GM21515 (cell line): Measurements from ENCODE around the gene ELANE.
A peak's percentile ranks its signal among the peaks of the same experiment; 100 is the strongest.

Source experiments
- ATAC-seq: cut with Tn5 transposase; IDR thresholded peaks from one replicate; pipeline ENCODE4 v1.9.1; 2021; ENCODE audit not compliant: unreplicated experiment

ELANE gene

GRCh38 chr19:861141-861755 is 9.1 kb downstream of the ELANE start:
- ATAC-seq: no peak

GRCh38 chr19:861756-862580 is 9.9 kb downstream of the ELANE start:
- ATAC-seq: no peak

GRCh38 chr19:862581-863314 is 10.6 kb downstream of the ELANE start:
- no peak for ATAC-seq

GRCh38 chr19:863315-863620 is 11.2 kb downstream of the ELANE start:
- ATAC-seq: no peak

GRCh38 chr19:866769-867300 is 14.7 kb downstream of the ELANE start:
- ATAC-seq: no peak

GRCh38 chr19:867301-867793 is 15.2 kb downstream of the ELANE start:
- no peak for ATAC-seq

- no peak for ATAC-seq
Measured at GRCh38 chr19:867855-868457, 15.9 kb downstream of the ELANE start.

- no peak for ATAC-seq
Measured at GRCh38 chr19:868458-869244, 16.5 kb downstream of the ELANE start.

GRCh38 chr19:869245-870177 is 17.4 kb downstream of the ELANE start:
- no peak for ATAC-seq

- no peak for ATAC-seq
Measured at GRCh38 chr19:870314-870713, 18.2 kb downstream of the ELANE start.

GRCh38 chr19:870963-871401 is 18.9 kb downstream of the ELANE start:
- ATAC-seq: no peak

- ATAC-seq: no peak
Measured at GRCh38 chr19:871446-872265, 19.6 kb downstream of the ELANE start.

- ATAC-seq: peak; percentile 37
Measured at GRCh38 chr19:872266-872951, 20.3 kb downstream of the ELANE start.

- no peak for ATAC-seq
Measured at GRCh38 chr19:873084-873483, 21.0 kb downstream of the ELANE start.

- ATAC-seq: no peak
Measured at GRCh38 chr19:873561-874041, 21.5 kb downstream of the ELANE start.

- no peak for ATAC-seq
Measured at GRCh38 chr19:875265-875879, 23.3 kb downstream of the ELANE start.

- ATAC-seq: no peak
Measured at GRCh38 chr19:876089-876488, 24.0 kb downstream of the ELANE start.
